IMR-90 (cell line): ENCODE data around the gene APOL5. TPM values are rescaled to one million over a fixed set of nuclear protein-coding genes. Genes with fewer than 3 reads are reported as not detected.

Experiments used
- ATAC-seq: fragments of 200-7000 bp; cut with Tn5 transposase; 2 replicates; pipeline ENCODE4 v1.9.1; 2020; ENCODE audit warnings: low read depth, mild to moderate bottlenecking, moderate library complexity
- BruUV-seq: library from RNA; stranded (reverse); fragments of 400-500 nt; replicated peaks from 2 replicates; lab custom pipeline; 2021; lab: Mats Ljungman, UMichigan
- CTCF ChIA-PET: fragments of 300-600 bp; formaldehyde crosslinking; extraction: SDS; loops from one replicate; lab custom pipeline; 2021; ENCODE audit warnings: antibody characterized with exemption; lab: Yijun Ruan, JAX
- POLR2A ChIA-PET: fragments of 300-600 bp; sonication (Branson Sonifier 250); formaldehyde crosslinking; loops from one replicate; lab custom pipeline; 2022; ENCODE audit warnings: antibody characterized with exemption; ENCODE audit not compliant: unreplicated experiment; lab: Charles Lee
- DNase-seq: peaks from one replicate; pipeline ENCODE4 v3.0.0; 2013
- H2AFZ ChIP-seq: replicated peaks from 2 replicates; pipeline ENCODE3; 2013; ENCODE audit warnings: low read length, mild to moderate bottlenecking; ENCODE audit not compliant: poor library complexity
- H2AK5ac ChIP-seq: 2 replicates; pipeline ENCODE4 v1.6.1; 2013; ENCODE audit warnings: low read depth, low read length, inconsistent platforms
- H2AK9ac ChIP-seq: replicated peaks from 2 replicates; pipeline ENCODE3; 2013; ENCODE audit warnings: mild to moderate bottlenecking, low read depth, low read length, moderate library complexity; ENCODE audit not compliant: poor library complexity
- H2BK120ac ChIP-seq: 2 replicates; pipeline ENCODE4 v1.6.1; 2013; ENCODE audit warnings: low read depth, low read length, inconsistent platforms
- H2BK15ac ChIP-seq: 3 replicates; pipeline ENCODE4 v1.6.1; 2013; ENCODE audit warnings: low read depth, low read length, inconsistent platforms
- H2BK20ac ChIP-seq: 2 replicates; pipeline ENCODE4 v1.6.1; 2013; ENCODE audit warnings: low read depth, mild to moderate bottlenecking, inconsistent platforms, low read length, moderate library complexity
- H2BK5ac ChIP-seq: 2 replicates; pipeline ENCODE4 v1.6.1; 2013; ENCODE audit warnings: mild to moderate bottlenecking, low read depth, low read length, inconsistent platforms; ENCODE audit not compliant: poor library complexity, severe bottlenecking
- H3K14ac ChIP-seq: replicated peaks from 2 replicates; pipeline ENCODE4 v1.6.1; 2013; ENCODE audit warnings: low read depth, low read length, inconsistent platforms
- H3K18ac ChIP-seq: 2 replicates; pipeline ENCODE4 v1.6.1; 2013; ENCODE audit warnings: low read depth, low read length, control low read depth
- H3K23ac ChIP-seq: 2 replicates; pipeline ENCODE4 v1.6.1; 2013; ENCODE audit warnings: low read depth, low read length, inconsistent platforms
- H3K27ac ChIP-seq: 2 replicates; pipeline ENCODE4 v1.5.1; 2013; ENCODE audit warnings: mild to moderate bottlenecking, control low read depth, low read length; ENCODE audit not compliant: insufficient read depth
- H3K27me3 ChIP-seq: 2 replicates; pipeline ENCODE4 v1.6.1; 2013; ENCODE audit warnings: low read length; ENCODE audit not compliant: control insufficient read depth, insufficient read depth
- H3K36me3 ChIP-seq: 2 replicates; pipeline ENCODE4 v1.6.1; 2013; ENCODE audit warnings: low read length, mixed read lengths; ENCODE audit not compliant: control insufficient read depth, insufficient read depth
- H3K4ac ChIP-seq: 2 replicates; pipeline ENCODE4 v1.6.1; 2013; ENCODE audit warnings: low read depth, low read length, inconsistent platforms
- H3K4me1 ChIP-seq: 2 replicates; pipeline ENCODE4 v1.6.1; 2013; ENCODE audit warnings: low read length, mixed read lengths; ENCODE audit not compliant: control insufficient read depth, insufficient read depth
- H3K4me2 ChIP-seq: 2 replicates; pipeline ENCODE4 v1.6.1; 2013; ENCODE audit warnings: low read depth, mild to moderate bottlenecking, control low read depth, low read length, moderate library complexity
- H3K4me3 ChIP-seq: 2 replicates; pipeline ENCODE4 v1.5.1; 2013; ENCODE audit warnings: low read depth, mild to moderate bottlenecking, control low read depth, low read length, moderate library complexity; ENCODE audit not compliant: insufficient read depth
- H3K56ac ChIP-seq: 2 replicates; pipeline ENCODE4 v1.6.1; 2013; ENCODE audit warnings: low read length, inconsistent platforms; ENCODE audit not compliant: insufficient read depth; ENCODE audit errors: extremely low read depth
- H3K79me1 ChIP-seq, 2 experiments: 2 replicates each; pipeline ENCODE4 v1.6.1; 2013; ENCODE audit warnings: low read length in 2 of 2, inconsistent platforms in 1 of 2, low read depth in 1 of 2
- H3K9ac ChIP-seq: 2 replicates; pipeline ENCODE4 v1.6.1; 2013; ENCODE audit warnings: low read depth, low read length, control low read depth
- H3K9me1 ChIP-seq: 2 replicates; pipeline ENCODE4 v1.6.1; 2013; ENCODE audit warnings: low read length, inconsistent platforms; ENCODE audit not compliant: insufficient read depth
- H3K9me3 ChIP-seq: 2 replicates; pipeline ENCODE4 v1.6.1; 2013; ENCODE audit warnings: low read length; ENCODE audit not compliant: control insufficient read depth, insufficient read depth
- H4K20me1 ChIP-seq: 2 replicates; pipeline ENCODE4 v1.6.1; 2013; ENCODE audit warnings: low read length, inconsistent platforms; ENCODE audit not compliant: insufficient read depth
- H4K5ac ChIP-seq: 2 replicates; pipeline ENCODE4 v1.6.1; 2013; ENCODE audit warnings: mild to moderate bottlenecking, low read depth, low read length, control low read depth
- H4K8ac ChIP-seq, 2 experiments: 2 replicates each; pipeline ENCODE4 v1.6.1; 2013; ENCODE audit warnings: low read depth in 2 of 2, low read length in 2 of 2, control low read depth in 1 of 2, inconsistent platforms in 1 of 2
- H4K91ac ChIP-seq: 2 replicates; pipeline ENCODE4 v1.6.1; 2013; ENCODE audit warnings: low read depth, low read length, inconsistent platforms; ENCODE audit not compliant: insufficient read depth
- BHLHE40 ChIP-seq: fragments of 150-350 bp; IDR thresholded peaks from 2 replicates; pipeline ENCODE4 v1.6.1; 2016; ENCODE audit warnings: mild to moderate bottlenecking, low read depth, low read length
- CEBPB ChIP-seq: IDR thresholded peaks from 2 replicates; pipeline ENCODE4 v1.6.1; 2012; ENCODE audit warnings: low read depth, low read length, improper control_type of control experiment
- CHD1 ChIP-seq: IDR thresholded peaks from 2 replicates; pipeline ENCODE4 v1.6.1; 2012; ENCODE audit warnings: low read depth, low read length, improper control_type of control experiment
- FOS ChIP-seq: fragments of 150-350 bp; IDR thresholded peaks from 2 replicates; pipeline ENCODE4 v1.6.1; 2016; ENCODE audit warnings: low read depth, low read length
- MAFK ChIP-seq: IDR thresholded peaks from 2 replicates; pipeline ENCODE4 v1.6.1; 2012; ENCODE audit warnings: low read depth, low read length, improper control_type of control experiment
- MAZ ChIP-seq: IDR thresholded peaks from 2 replicates; pipeline ENCODE4 v1.6.1; 2012; ENCODE audit warnings: low read depth, mild to moderate bottlenecking, low read length, improper control_type of control experiment, moderate library complexity, borderline replicate concordance
- MXI1 ChIP-seq: IDR thresholded peaks from 2 replicates; pipeline ENCODE4 v1.6.1; 2012; ENCODE audit warnings: low read depth, mild to moderate bottlenecking, low read length, moderate library complexity, borderline replicate concordance
- NFE2L2 ChIP-seq: fragments of 150-350 bp; IDR thresholded peaks from 2 replicates; pipeline ENCODE4 v1.6.1; 2016; ENCODE audit warnings: low read depth, mild to moderate bottlenecking, low read length
- POLR2A ChIP-seq: IDR thresholded peaks from 2 replicates; pipeline ENCODE4 v1.6.1; 2012; ENCODE audit warnings: mild to moderate bottlenecking, low read depth, low read length
- RAD21 ChIP-seq: IDR thresholded peaks from 2 replicates; pipeline ENCODE4 v1.6.1; 2012; ENCODE audit warnings: low read length, improper control_type of control experiment
- RCOR1 ChIP-seq: IDR thresholded peaks from 2 replicates; pipeline ENCODE4 v1.6.1; 2012; ENCODE audit warnings: mild to moderate bottlenecking, low read length, improper control_type of control experiment; ENCODE audit not compliant: insufficient replicate concordance
- RFX5 ChIP-seq: IDR thresholded peaks from 2 replicates; pipeline ENCODE4 v1.8.0; 2012; ENCODE audit warnings: low read depth, mild to moderate bottlenecking, low read length, moderate library complexity
- SMC3 ChIP-seq: fragments of 150-350 bp; IDR thresholded peaks from 2 replicates; pipeline ENCODE4 v1.6.1; 2016; ENCODE audit warnings: low read depth, mild to moderate bottlenecking, antibody characterized with exemption, low read length, moderate library complexity
- WGBS, 2 experiments: methylation state at CpG; one replicate each; pipeline versions ENCODE4 v1.1.5 to v1.1.7; 2013; ENCODE audit warnings: missing lambda C conversion rate in 2 of 2; ENCODE audit not compliant: insufficient read length in 1 of 2; ENCODE audit errors: extremely low coverage in 2 of 2; 5-methylcytosine and 5-hydroxymethylcytosine counted together
- dilution Hi-C: fragments of 300-500 bp; cut with HindIII; formaldehyde crosslinking; loops from one replicate; pipeline ENCODE4 v1.14.3; 2018; ENCODE audit warnings: low sequenced_read_pairs; ENCODE audit not compliant: unreplicated experiment
- in situ Hi-C: fragments of 300-500 bp; cut with MboI; formaldehyde crosslinking; loops from 3 replicates; pipeline ENCODE4 v1.14.3; 2019; ENCODE audit warnings: low sequenced_read_pairs, inconsistent platforms, mixed read lengths
- intact Hi-C: fragments of 100-400 bp; cut with micrococcal nuclease; formaldehyde crosslinking; loops from 2 replicates; pipeline ENCODE4 v1.10.0; 2022
- polyA plus RNA-seq, 3 experiments: library from polyadenylated mRNA; depleted of rRNA; stranded (reverse); fragments of >200 nt; gene quantifications; 2 replicates each; pipeline ENCODE4 v1.2.3, GENCODE V29; 2012; ENCODE audit warnings: low replicate concordance in 1 of 3
- total RNA-seq: library from RNA; depleted of rRNA; stranded (reverse); fragments of >200 nt; gene quantifications from 2 replicates; pipeline ENCODE4 v1.2.3, GENCODE V29; 2012
- TF ChIP-seq, protein P1 (sequence below): fragments of 150-350 bp; IDR thresholded peaks from 2 replicates; pipeline ENCODE4 v1.6.1; 2016; ENCODE audit warnings: low read depth, mild to moderate bottlenecking, low read length, moderate library complexity, borderline replicate concordance
- TF ChIP-seq, protein P2 (sequence below): conservative IDR thresholded peaks from 2 replicates; pipeline ENCODE4 v1.5.1; 2012; ENCODE audit warnings: mild to moderate bottlenecking, low read depth, low read length, improper control_type of control experiment
- TF ChIP-seq, protein P3 (sequence below): fragments of 150-350 bp; IDR thresholded peaks from 2 replicates; pipeline ENCODE4 v1.6.1; 2017; ENCODE audit warnings: mild to moderate bottlenecking, antibody characterized with exemption, low read length, low read depth

The APOL5 gene
- total and polyA plus RNA-seq, 2 of the 4 experiments (the other 2 are of a cell fraction): 0.15 to 0.18 TPM

DNA sequence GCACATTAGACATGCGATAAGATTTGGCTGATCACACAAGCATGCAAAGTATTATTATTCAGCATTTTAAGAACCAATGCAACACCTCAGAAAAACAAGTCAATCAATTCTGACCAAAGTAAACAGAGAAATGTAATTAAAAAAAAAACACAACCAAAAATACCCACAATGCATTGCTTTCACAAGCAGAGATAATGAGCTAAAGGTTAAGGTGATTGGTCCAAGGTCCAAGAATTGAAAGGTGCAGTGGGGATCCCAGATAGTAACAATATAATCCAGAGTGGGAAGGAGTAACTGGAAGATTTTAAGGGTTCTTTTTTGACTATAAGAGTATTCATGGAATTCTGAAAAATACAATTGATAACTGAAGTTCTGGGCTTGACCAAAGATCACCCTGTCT lies 39.0 kb downstream of the APOL5 start:
- H3K27ac ChIP-seq: no peak overlapping the region
- H2AK5ac ChIP-seq: no peak overlapping the region
- H3K4me2 ChIP-seq: no peak overlapping the region
- no peak overlapping the region for H2AFZ ChIP-seq
- H3K23ac ChIP-seq: no peak overlapping the region
- no peak overlapping the region for H2BK5ac ChIP-seq
- H2BK20ac ChIP-seq: no peak overlapping the region
- no peak overlapping the region for H2BK15ac ChIP-seq
- ChIA-PET POLR2A (no interaction called here), CTCF (interaction anchor here (0.7 kb wide), 1 partner anchor 188 kb away, joined by 3 read pairs; no protein-coding TSS in a partner anchor)
- no peak overlapping the region for H4K91ac ChIP-seq
- DNase-seq (no peak), ATAC-seq (no peak)
- WGBS, 2 experiments: no CpG with 5 or more reads among the region's 1 CpG
- H3K14ac ChIP-seq: no peak overlapping the region
- H3K18ac ChIP-seq: no peak overlapping the region
- no peak overlapping the region for H2AK9ac ChIP-seq
- H3K27me3 ChIP-seq: no peaks in the 10 kb centered on the region
- H2BK120ac ChIP-seq: no peak overlapping the region
- no peaks in the 10 kb centered on the region for H4K20me1 ChIP-seq
- dilution Hi-C loops: no loop called here
- H3K9ac ChIP-seq: no peak overlapping the region
- TF ChIP-seq RFX5 (no peak), BHLHE40 (no peak), MAZ (no peak), RAD21 (no peak), MXI1 (no peak), FOS (no peak), NFE2L2 (no peak), POLR2A (no peak), CHD1 (no peak), SMC3 (no peak), MAFK (no peak), CEBPB (no peak), RCOR1 (no peak)
- TF ChIP-seq, protein P1, sequence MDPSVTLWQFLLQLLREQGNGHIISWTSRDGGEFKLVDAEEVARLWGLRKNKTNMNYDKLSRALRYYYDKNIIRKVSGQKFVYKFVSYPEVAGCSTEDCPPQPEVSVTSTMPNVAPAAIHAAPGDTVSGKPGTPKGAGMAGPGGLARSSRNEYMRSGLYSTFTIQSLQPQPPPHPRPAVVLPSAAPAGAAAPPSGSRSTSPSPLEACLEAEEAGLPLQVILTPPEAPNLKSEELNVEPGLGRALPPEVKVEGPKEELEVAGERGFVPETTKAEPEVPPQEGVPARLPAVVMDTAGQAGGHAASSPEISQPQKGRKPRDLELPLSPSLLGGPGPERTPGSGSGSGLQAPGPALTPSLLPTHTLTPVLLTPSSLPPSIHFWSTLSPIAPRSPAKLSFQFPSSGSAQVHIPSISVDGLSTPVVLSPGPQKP: no peak
- TF ChIP-seq, protein P2, sequence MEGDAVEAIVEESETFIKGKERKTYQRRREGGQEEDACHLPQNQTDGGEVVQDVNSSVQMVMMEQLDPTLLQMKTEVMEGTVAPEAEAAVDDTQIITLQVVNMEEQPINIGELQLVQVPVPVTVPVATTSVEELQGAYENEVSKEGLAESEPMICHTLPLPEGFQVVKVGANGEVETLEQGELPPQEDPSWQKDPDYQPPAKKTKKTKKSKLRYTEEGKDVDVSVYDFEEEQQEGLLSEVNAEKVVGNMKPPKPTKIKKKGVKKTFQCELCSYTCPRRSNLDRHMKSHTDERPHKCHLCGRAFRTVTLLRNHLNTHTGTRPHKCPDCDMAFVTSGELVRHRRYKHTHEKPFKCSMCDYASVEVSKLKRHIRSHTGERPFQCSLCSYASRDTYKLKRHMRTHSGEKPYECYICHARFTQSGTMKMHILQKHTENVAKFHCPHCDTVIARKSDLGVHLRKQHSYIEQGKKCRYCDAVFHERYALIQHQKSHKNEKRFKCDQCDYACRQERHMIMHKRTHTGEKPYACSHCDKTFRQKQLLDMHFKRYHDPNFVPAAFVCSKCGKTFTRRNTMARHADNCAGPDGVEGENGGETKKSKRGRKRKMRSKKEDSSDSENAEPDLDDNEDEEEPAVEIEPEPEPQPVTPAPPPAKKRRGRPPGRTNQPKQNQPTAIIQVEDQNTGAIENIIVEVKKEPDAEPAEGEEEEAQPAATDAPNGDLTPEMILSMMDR: no peak
- TF ChIP-seq, protein P3, sequence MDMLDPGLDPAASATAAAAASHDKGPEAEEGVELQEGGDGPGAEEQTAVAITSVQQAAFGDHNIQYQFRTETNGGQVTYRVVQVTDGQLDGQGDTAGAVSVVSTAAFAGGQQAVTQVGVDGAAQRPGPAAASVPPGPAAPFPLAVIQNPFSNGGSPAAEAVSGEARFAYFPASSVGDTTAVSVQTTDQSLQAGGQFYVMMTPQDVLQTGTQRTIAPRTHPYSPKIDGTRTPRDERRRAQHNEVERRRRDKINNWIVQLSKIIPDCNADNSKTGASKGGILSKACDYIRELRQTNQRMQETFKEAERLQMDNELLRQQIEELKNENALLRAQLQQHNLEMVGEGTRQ: no peak
- H3K4ac ChIP-seq: no peak overlapping the region
- no peak overlapping the region for H4K8ac ChIP-seq
- H3K79me1 ChIP-seq: peaks cover 7 to 49% of the 10 kb centered on the region in 2 experiments
- in situ Hi-C loops: no loop called here
- intact Hi-C loops: no loop called here
- H3K36me3 ChIP-seq: peaks cover 22% of the 10 kb centered on the region
- no peak overlapping the region for H3K56ac ChIP-seq
- H3K9me1 ChIP-seq: 0 out of 2 replicates have a peak, but pooled peaks cover 5% of the 10 kb centered on the region
- no peak overlapping the region for H3K4me3 ChIP-seq
- H3K9me3 ChIP-seq: no peaks in the 10 kb centered on the region
- no TSS peak for BruUV-seq
- no peak overlapping the region for H4K5ac ChIP-seq
- peaks cover 3% of the 10 kb centered on the region for H3K4me1 ChIP-seq
